OCI-LY1 (cell line): ENCODE measurements around the gene RNFT2.

Experiments used
- EZH2 ChIP-seq: fragments of 200-600 bp; sonication (generic), shearing (Covaris generic); IDR thresholded peaks from 2 replicates; pipeline ENCODE4 v1.8.0; 2017; ENCODE audit warnings: borderline replicate concordance, mixed run types, mild to moderate bottlenecking, antibody characterized with exemption, low read length, moderate library complexity, mixed read lengths
- TF ChIP-seq, protein P1 (sequence below): fragments of 200-600 bp; sonication (generic), shearing (Covaris generic); IDR thresholded peaks from 2 replicates; pipeline ENCODE4 v1.5.1; 2017; ENCODE audit warnings: mild to moderate bottlenecking, antibody characterized with exemption, low read length, moderate library complexity, mixed read lengths

DNA sequence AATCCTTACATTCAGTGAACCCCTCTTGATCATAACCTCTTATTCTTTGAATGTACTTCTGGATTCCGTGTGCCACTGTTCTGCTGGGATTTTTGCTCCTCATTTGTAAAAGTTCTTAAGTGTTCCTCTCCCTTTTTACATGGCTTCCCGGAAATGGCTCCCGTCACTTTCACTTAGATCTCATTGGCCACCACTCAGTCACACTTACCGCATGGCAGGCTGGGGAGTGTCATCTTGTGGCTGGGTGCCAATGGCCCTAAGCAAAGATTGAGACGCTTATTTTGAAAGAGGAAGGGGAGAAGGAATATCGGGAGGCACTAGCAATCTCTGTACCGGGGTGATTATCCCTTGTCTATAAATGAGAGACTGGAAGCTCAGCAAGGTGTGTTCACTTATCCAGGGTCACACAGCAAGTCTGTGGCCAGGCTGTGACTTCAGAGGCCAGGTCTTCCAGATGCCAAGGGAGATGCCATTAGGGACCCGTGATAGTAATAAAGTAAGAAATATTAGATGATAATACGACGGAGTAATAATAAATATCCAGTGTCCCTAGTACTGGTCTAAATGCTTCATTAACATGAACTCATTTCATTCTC, 68.8 kb downstream of the RNFT2 start:
- TF ChIP-seq, protein P1, sequence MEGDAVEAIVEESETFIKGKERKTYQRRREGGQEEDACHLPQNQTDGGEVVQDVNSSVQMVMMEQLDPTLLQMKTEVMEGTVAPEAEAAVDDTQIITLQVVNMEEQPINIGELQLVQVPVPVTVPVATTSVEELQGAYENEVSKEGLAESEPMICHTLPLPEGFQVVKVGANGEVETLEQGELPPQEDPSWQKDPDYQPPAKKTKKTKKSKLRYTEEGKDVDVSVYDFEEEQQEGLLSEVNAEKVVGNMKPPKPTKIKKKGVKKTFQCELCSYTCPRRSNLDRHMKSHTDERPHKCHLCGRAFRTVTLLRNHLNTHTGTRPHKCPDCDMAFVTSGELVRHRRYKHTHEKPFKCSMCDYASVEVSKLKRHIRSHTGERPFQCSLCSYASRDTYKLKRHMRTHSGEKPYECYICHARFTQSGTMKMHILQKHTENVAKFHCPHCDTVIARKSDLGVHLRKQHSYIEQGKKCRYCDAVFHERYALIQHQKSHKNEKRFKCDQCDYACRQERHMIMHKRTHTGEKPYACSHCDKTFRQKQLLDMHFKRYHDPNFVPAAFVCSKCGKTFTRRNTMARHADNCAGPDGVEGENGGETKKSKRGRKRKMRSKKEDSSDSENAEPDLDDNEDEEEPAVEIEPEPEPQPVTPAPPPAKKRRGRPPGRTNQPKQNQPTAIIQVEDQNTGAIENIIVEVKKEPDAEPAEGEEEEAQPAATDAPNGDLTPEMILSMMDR = no peak
- TF ChIP-seq EZH2 = no peak
